Measurements from ENCODE around the gene NOS3. TPM values are rescaled to one million over a fixed set of nuclear protein-coding genes. Genes with fewer than 3 reads are reported as not detected.

Gene NOS3
- total RNA-seq, 2 experiments from 2014 or later = 5.4 to 6.2 TPM

DNA sequence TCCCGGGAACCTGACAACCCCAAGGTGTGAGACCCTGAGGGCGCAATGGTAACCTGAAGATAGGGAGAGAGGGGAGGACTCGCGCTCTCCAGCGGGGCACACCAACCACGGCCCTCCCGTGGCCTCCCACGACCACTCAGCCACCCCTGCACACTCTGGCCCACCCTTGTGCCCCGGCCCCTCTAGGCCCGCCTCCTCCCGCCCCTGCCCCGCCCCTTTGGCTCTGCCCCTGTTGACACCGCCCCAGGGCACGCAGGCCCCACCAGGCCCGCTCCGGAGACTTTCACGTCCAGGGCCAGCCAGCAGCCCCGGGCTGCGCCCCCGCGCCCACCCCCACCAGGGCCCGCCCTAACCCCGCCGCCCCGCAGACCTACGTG is 22.5 kb downstream of the NOS3 start:
- TF ChIP-seq, protein P1, sequence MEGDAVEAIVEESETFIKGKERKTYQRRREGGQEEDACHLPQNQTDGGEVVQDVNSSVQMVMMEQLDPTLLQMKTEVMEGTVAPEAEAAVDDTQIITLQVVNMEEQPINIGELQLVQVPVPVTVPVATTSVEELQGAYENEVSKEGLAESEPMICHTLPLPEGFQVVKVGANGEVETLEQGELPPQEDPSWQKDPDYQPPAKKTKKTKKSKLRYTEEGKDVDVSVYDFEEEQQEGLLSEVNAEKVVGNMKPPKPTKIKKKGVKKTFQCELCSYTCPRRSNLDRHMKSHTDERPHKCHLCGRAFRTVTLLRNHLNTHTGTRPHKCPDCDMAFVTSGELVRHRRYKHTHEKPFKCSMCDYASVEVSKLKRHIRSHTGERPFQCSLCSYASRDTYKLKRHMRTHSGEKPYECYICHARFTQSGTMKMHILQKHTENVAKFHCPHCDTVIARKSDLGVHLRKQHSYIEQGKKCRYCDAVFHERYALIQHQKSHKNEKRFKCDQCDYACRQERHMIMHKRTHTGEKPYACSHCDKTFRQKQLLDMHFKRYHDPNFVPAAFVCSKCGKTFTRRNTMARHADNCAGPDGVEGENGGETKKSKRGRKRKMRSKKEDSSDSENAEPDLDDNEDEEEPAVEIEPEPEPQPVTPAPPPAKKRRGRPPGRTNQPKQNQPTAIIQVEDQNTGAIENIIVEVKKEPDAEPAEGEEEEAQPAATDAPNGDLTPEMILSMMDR (IDR thresholded peaks at IDR 0.05) = no peak
- no peak for DNase-seq
- ChIA-PET CTCF (interaction anchor here (0.8 to 8.6 kb wide), 7 partner anchors 16 to 98 kb away, joined by 3 to 73 read pairs (median 6); partner anchors contain the start of gene ABCB8), POLR2A (interaction anchor here (0.7 to 1.6 kb wide), 4 partner anchors 15 to 72 kb away, joined by 3 to 7 read pairs (median 4); partner anchors contain the start of gene ABCB8)
- H3K9me3 Mint-ChIP-seq = no peaks in the 10 kb centered on the region
- peaks cover 14% of the 10 kb centered on the region for H3K36me3 Mint-ChIP-seq (ENCODE audit: low read depth)
- ATAC-seq = peak; percentile 2
- intact Hi-C loops (cut with micrococcal nuclease) = no loop called here
- H3K4me1 Mint-ChIP-seq (ENCODE audit: low read depth) = peaks cover 76% of the 10 kb centered on the region
- peaks cover 1% of the 10 kb centered on the region for H3K27me3 Mint-ChIP-seq
- H3K4me3 Mint-ChIP-seq = peak overlapping the region; percentile 75
- H3K27ac Mint-ChIP-seq = no peak overlapping the region

DNA sequence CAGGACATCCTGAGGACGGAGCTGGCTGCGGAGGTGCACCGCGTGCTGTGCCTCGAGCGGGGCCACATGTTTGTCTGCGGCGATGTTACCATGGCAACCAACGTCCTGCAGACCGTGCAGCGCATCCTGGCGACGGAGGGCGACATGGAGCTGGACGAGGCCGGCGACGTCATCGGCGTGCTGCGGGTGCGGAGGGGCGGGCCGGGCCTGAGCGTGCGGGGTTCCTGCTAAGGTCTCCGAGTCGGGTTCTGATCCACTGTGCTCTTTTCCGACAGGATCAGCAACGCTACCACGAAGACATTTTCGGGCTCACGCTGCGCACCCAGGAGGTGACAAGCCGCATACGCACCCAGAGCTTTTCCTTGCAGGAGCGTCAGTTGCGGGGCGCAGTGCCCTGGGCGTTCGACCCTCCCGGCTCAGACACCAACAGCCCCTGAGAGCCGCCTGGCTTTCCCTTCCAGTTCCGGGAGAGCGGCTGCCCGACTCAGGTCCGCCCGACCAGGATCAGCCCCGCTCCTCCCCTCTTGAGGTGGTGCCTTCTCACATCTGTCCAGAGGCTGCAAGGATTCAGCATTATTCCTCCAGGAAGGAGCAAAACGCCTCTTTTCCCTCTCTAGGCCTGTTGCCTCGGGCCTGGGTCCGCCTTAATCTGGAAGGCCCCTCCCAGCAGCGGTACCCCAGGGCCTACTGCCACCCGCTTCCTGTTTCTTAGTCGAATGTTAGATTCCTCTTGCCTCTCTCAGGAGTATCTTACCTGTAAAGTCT is 23.1 kb downstream of the NOS3 start:
- peaks cover 3% of the 10 kb centered on the region for H3K27me3 Mint-ChIP-seq
- POLR2A ChIA-PET = interaction anchor here (0.7 to 1.6 kb wide), 5 partner anchors 15 to 71 kb away, joined by 3 to 7 read pairs (median 3); partner anchors contain the start of genes ABCB8 and SLC4A2

DNA sequence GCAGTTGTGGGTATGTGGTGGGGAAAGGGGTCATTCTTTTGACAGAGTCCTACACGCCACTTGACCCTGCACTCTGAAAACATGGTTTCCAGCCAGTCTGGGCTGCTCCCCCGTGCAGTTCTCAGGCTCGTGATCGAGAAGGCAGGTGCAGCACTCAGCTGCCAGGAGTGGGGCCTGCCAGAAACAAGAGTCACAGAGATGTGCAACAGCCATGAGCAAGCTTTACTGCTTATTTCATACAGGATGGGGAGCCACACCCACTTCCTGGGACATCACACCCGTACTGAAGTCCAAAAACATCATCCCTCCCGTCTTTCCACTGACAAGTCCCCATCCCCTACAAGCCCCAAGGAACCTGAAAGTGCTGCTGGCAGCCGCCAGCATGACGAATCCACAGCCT is 24.1 kb downstream of the NOS3 start:
- intact Hi-C loops (cut with micrococcal nuclease) = no loop called here
- Mint-ChIP-seq H3K4me3 (peak overlapping the region; percentile 75), H3K4me1 (ENCODE audit: low read depth) (peaks cover 78% of the 10 kb centered on the region), H3K9me3 (no peaks in the 10 kb centered on the region), H3K36me3 (ENCODE audit: low read depth) (peaks cover 14% of the 10 kb centered on the region), H3K27me3 (peaks cover 3% of the 10 kb centered on the region), H3K27ac (peak overlapping the region; percentile 90)
- DNase-seq (peak; percentile 59), ATAC-seq (no peak)
- TF ChIP-seq, protein P1 (IDR thresholded peaks at IDR 0.05) = no peak
- CTCF ChIA-PET = interaction anchor here (0.6 to 8.6 kb wide), 5 partner anchors 15 to 109 kb away, joined by 3 to 73 read pairs (median 4); partner anchors contain the start of gene ABCB8
- POLR2A ChIA-PET = interaction anchor here (0.6 to 1.6 kb wide), 4 partner anchors 11 to 70 kb away, joined by 3 to 4 read pairs (median 4); no protein-coding TSS in a partner anchor

More for the DNA sequence above, 23.1 kb downstream of the NOS3 start:
- Mint-ChIP-seq H3K4me1 (ENCODE audit: low read depth) (peaks cover 74% of the 10 kb centered on the region), H3K9me3 (no peaks in the 10 kb centered on the region), H3K27ac (peak overlapping the region; percentile 90), H3K36me3 (ENCODE audit: low read depth) (peaks cover 14% of the 10 kb centered on the region), H3K4me3 (peak overlapping the region; percentile 75)
- TF ChIP-seq, protein P1 (IDR thresholded peaks at IDR 0.05) = no peak
- DNase-seq (peak; percentile 93), ATAC-seq (peak; percentile 54)
- CTCF ChIA-PET = interaction anchor here (0.8 to 8.6 kb wide), 9 partner anchors 16 to 110 kb away, joined by 3 to 73 read pairs (median 4); partner anchors contain the start of gene ABCB8
- intact Hi-C loops (cut with micrococcal nuclease) = no loop called here

DNA sequence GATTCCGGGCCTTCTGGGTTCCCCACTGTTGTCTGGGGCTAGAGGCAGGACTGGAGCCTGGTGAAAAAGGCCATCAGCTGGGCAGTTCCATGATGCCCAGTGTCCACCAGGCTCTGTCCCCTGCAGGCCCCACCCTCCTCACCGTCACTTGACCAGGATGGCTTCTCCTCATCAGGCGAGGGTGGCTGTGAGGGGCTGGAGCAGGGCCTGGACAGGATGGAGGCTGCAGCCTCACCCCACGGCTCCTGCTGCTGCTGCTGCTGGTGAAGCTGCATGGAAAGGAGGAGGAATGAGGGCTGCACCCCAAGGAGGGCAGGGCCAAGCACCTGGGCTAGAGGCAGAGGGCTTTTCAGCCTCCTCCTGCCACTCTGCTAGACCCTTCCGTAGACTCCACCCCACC is 25.1 kb downstream of the NOS3 start:
- Mint-ChIP-seq H3K9me3 (no peaks in the 10 kb centered on the region), H3K36me3 (ENCODE audit: low read depth) (peaks cover 14% of the 10 kb centered on the region), H3K27ac (peak overlapping the region; percentile 20), H3K27me3 (peaks cover 10% of the 10 kb centered on the region), H3K4me1 (ENCODE audit: low read depth) (peaks cover 68% of the 10 kb centered on the region), H3K4me3 (no peak overlapping the region)
- ATAC-seq (no peak), DNase-seq (no peak)
- TF ChIP-seq, protein P1 (IDR thresholded peaks at IDR 0.05) = no peak
- intact Hi-C loops (cut with micrococcal nuclease) = no loop called here
- ChIA-PET POLR2A (no interaction called here), CTCF (interaction anchor here (1.2 to 8.6 kb wide), 4 partner anchors 14 to 96 kb away, joined by 3 to 73 read pairs (median 17); partner anchors contain the start of gene ABCB8)
